H1 (cell line): ENCODE measurements around the gene CCDC183. TPM values are rescaled to one million over a fixed set of nuclear protein-coding genes. Genes with fewer than 3 reads are reported as not detected.

Experiments
- CTCF ChIA-PET: fragments of 300-600 bp; sonication (Branson Sonifier 250); formaldehyde crosslinking; loops from one replicate; lab custom pipeline; 2021; ENCODE audit not compliant: partially characterized antibody; lab: Charles Lee
- POLR2A ChIA-PET: fragments of 300-600 bp; sonication (Branson Sonifier 250); formaldehyde crosslinking; loops from one replicate; lab custom pipeline; 2021; ENCODE audit warnings: inconsistent platforms; ENCODE audit not compliant: partially characterized antibody; lab: Charles Lee
- DNase-seq, 2 experiments: peaks; one replicate each; pipeline versions ENCODE4 v3.0.0 to v3.0.0-alpha.2; 2010 to 2022; ENCODE audit warnings: low spot score in 2 of 2, low read depth in 1 of 2, mixed read lengths in 1 of 2
- FAIRE-seq: peaks from 2 replicates; lab custom pipeline; 2011; peaks lifted over from hg19 to GRCh38; lab: Jason Lieb, UNC
- H2AFZ ChIP-seq: 2 replicates; pipeline ENCODE4 v1.8.1; 2012; ENCODE audit warnings: low read length, inconsistent platforms
- H2AK5ac ChIP-seq: 2 replicates; pipeline ENCODE4 v1.6.1; 2013; ENCODE audit warnings: low read depth, low read length
- H2BK120ac ChIP-seq: replicated peaks from 2 replicates; pipeline ENCODE3; 2013; ENCODE audit warnings: low read depth, low read length, inconsistent platforms
- H2BK12ac ChIP-seq: 2 replicates; pipeline ENCODE4 v1.6.1; 2013; ENCODE audit warnings: low read depth, low read length
- H2BK15ac ChIP-seq: 2 replicates; pipeline ENCODE4 v1.6.1; 2013; ENCODE audit warnings: low read length
- H2BK20ac ChIP-seq: 2 replicates; pipeline ENCODE4 v1.6.1; 2013; ENCODE audit warnings: low read length
- H2BK5ac ChIP-seq: 2 replicates; pipeline ENCODE4 v1.6.1; 2013; ENCODE audit warnings: low read depth, low read length
- H3K14ac ChIP-seq: 2 replicates; pipeline ENCODE4 v1.6.1; 2013; ENCODE audit warnings: inconsistent platforms; ENCODE audit not compliant: insufficient read length
- H3K18ac ChIP-seq: 2 replicates; pipeline ENCODE4 v1.6.1; 2013; ENCODE audit warnings: low read length; ENCODE audit errors: extremely low read depth
- H3K23ac ChIP-seq: 2 replicates; pipeline ENCODE4 v1.6.1; 2013; ENCODE audit warnings: inconsistent platforms; ENCODE audit not compliant: insufficient read length
- H3K23me2 ChIP-seq: 2 replicates; pipeline ENCODE4 v1.6.1; 2013; ENCODE audit warnings: low read depth, low read length
- H3K27ac ChIP-seq: 2 replicates; pipeline ENCODE4 v1.6.1; 2011; ENCODE audit warnings: low read depth, low read length, inconsistent platforms
- H3K27me3 ChIP-seq, 4 experiments: replicated peaks in 1 of 4; 1 replicate in 1 of 4; 2 replicates in 3 of 4; pipeline versions ENCODE4 v1.6.1 to v1.8.1; 2011 to 2013; ENCODE audit warnings: low read length in 3 of 4, mild to moderate bottlenecking in 3 of 4, inconsistent platforms in 2 of 4, mixed read lengths in 2 of 4, moderate library complexity in 1 of 4; ENCODE audit not compliant: control insufficient read depth in 3 of 4, insufficient read depth in 3 of 4; ENCODE audit errors: extremely low read depth in 1 of 4
- H3K36me3 ChIP-seq, 4 experiments: 2 replicates each; pipeline versions ENCODE4 v1.6.1 to v1.8.1; 2011 to 2013; ENCODE audit warnings: mild to moderate bottlenecking in 4 of 4, low read length in 3 of 4, moderate library complexity in 2 of 4, control low read depth in 1 of 4, inconsistent platforms in 1 of 4; ENCODE audit not compliant: insufficient read depth in 4 of 4, control insufficient read depth in 2 of 4
- H3K4ac ChIP-seq: replicated peaks from 2 replicates; pipeline ENCODE3; 2013; ENCODE audit warnings: low read length, low read depth, mixed read lengths, inconsistent platforms; ENCODE audit not compliant: insufficient read length
- H3K4me1 ChIP-seq, 4 experiments: replicated peaks in 1 of 4; 1 replicate in 1 of 4; 2 replicates in 3 of 4; pipeline versions ENCODE4 v1.6.1 to v1.8.1; 2011 to 2013; ENCODE audit warnings: low read length in 3 of 4, inconsistent platforms in 2 of 4, mixed read lengths in 1 of 4; ENCODE audit not compliant: insufficient read depth in 4 of 4, control insufficient read depth in 3 of 4
- H3K4me2 ChIP-seq, 2 experiments: 2 replicates each; pipeline versions ENCODE4 v1.6.1 to v1.8.1; 2011 to 2013; ENCODE audit warnings: low read depth in 2 of 2, low read length in 2 of 2, control low read depth in 1 of 2, inconsistent platforms in 1 of 2, mild to moderate bottlenecking in 1 of 2; ENCODE audit not compliant: insufficient read depth in 1 of 2
- H3K4me3 ChIP-seq, 4 experiments: fragments of 200-600, 300-600 bp in 1 of 4; sonication (generic), shearing (Covaris generic), sonication (Bioruptor Twin) in 1 of 4; 2 replicates each; pipeline versions ENCODE4 v1.5.1 to v1.8.1; 2011 to 2016; ENCODE audit warnings: low read length in 4 of 4, low read depth in 3 of 4, control low read depth in 2 of 4, inconsistent platforms in 2 of 4, mild to moderate bottlenecking in 2 of 4, mixed read lengths in 1 of 4, moderate library complexity in 1 of 4; ENCODE audit not compliant: insufficient read depth in 2 of 4; ENCODE audit errors: extremely low read depth in 1 of 4
- H3K56ac ChIP-seq: replicated peaks from 2 replicates; pipeline ENCODE3; 2013; ENCODE audit warnings: low read depth, mild to moderate bottlenecking, mixed read lengths, low read length, inconsistent platforms; ENCODE audit not compliant: insufficient read length
- H3K79me1 ChIP-seq: 2 replicates; pipeline ENCODE4 v1.6.1; 2013; ENCODE audit warnings: low read depth, low read length, control low read depth
- H3K79me2 ChIP-seq, 2 experiments: 2 replicates each; pipeline versions ENCODE4 v1.6.1 to v1.8.1; 2012 to 2013; ENCODE audit warnings: low read length in 2 of 2, mild to moderate bottlenecking in 2 of 2, inconsistent platforms in 1 of 2; ENCODE audit not compliant: insufficient read depth in 2 of 2, control insufficient read depth in 1 of 2
- H3K9ac ChIP-seq, 4 experiments: replicated peaks in 1 of 4; 1 replicate in 1 of 4; 2 replicates in 3 of 4; pipeline versions ENCODE4 v1.6.1 to v1.8.1; 2011 to 2013; ENCODE audit warnings: low read depth in 3 of 4, low read length in 3 of 4, control low read depth in 2 of 4, mild to moderate bottlenecking in 2 of 4, moderate library complexity in 2 of 4, inconsistent platforms in 1 of 4; ENCODE audit errors: extremely low read depth in 1 of 4
- H3K9me3 ChIP-seq, 2 experiments: 2 replicates each; pipeline versions ENCODE4 v1.6.1 to v1.8.1; 2012 to 2013; ENCODE audit warnings: mild to moderate bottlenecking in 2 of 2, moderate library complexity in 2 of 2, control low read depth in 1 of 2, inconsistent platforms in 1 of 2, low read depth in 1 of 2, low read length in 1 of 2, mixed read lengths in 1 of 2; ENCODE audit not compliant: insufficient read depth in 2 of 2
- H4K20me1 ChIP-seq, 2 experiments: replicated peaks in 1 of 2; 2 replicates each; pipeline versions ENCODE3 to v1.8.1; 2011 to 2013; ENCODE audit warnings: inconsistent platforms in 2 of 2, low read length in 2 of 2, mild to moderate bottlenecking in 1 of 2; ENCODE audit not compliant: insufficient read depth in 2 of 2, control insufficient read depth in 1 of 2
- H4K5ac ChIP-seq: 2 replicates; pipeline ENCODE4 v1.6.1; 2013; ENCODE audit warnings: low read length, low read depth, mixed read lengths, inconsistent platforms; ENCODE audit not compliant: insufficient read length
- H4K8ac ChIP-seq: 2 replicates; pipeline ENCODE4 v1.8.0; 2013; ENCODE audit warnings: mild to moderate bottlenecking, moderate library complexity, low read length, inconsistent platforms; ENCODE audit not compliant: insufficient read depth; ENCODE audit errors: extremely low read depth
- H4K91ac ChIP-seq: replicated peaks from 2 replicates; pipeline ENCODE3; 2013; ENCODE audit warnings: low read length, mixed read lengths, inconsistent platforms; ENCODE audit not compliant: insufficient read length
- BRCA1 ChIP-seq: IDR thresholded peaks from 2 replicates; pipeline ENCODE4 v1.6.1; 2012; ENCODE audit warnings: low read depth, low read length, improper control_type of control experiment
- CTCF ChIP-seq, 3 experiments: IDR thresholded peaks; 1 replicate in 2 of 3; 2 replicates in 1 of 3; pipeline versions ENCODE4 v1.5.1 to v1.6.1; 2011; ENCODE audit warnings: low read length in 3 of 3, mild to moderate bottlenecking in 3 of 3, inconsistent platforms in 2 of 3, low read depth in 1 of 3, moderate library complexity in 1 of 3; ENCODE audit not compliant: insufficient read depth in 1 of 3; ENCODE audit errors: control extremely low read depth in 1 of 3
- JUND ChIP-seq: IDR thresholded peaks from 2 replicates; pipeline ENCODE4 v1.6.1; 2011; ENCODE audit warnings: mild to moderate bottlenecking, improper control_type of control experiment, low read length
- RAD21 ChIP-seq, 2 experiments: IDR thresholded peaks in 1 of 2; conservative IDR thresholded peaks in 1 of 2; 2 replicates each; pipeline ENCODE4 v1.6.1; 2011; ENCODE audit warnings: low read depth in 2 of 2, low read length in 2 of 2, improper control_type of control experiment in 1 of 2, inconsistent platforms in 1 of 2, mild to moderate bottlenecking in 1 of 2, moderate library complexity in 1 of 2
- YY1 ChIP-seq: IDR thresholded peaks from 2 replicates; pipeline ENCODE4 v1.6.1; 2011; ENCODE audit warnings: low read depth, mild to moderate bottlenecking, low read length
- WGBS, 2 experiments: shearing (Covaris generic) in 1 of 2; methylation state at CpG; one replicate each; pipeline versions ENCODE4 v1.1.6 to v1.1.7; 2013 to 2015; ENCODE audit warnings: low lambda C conversion rate in 2 of 2, mixed read lengths in 2 of 2, inconsistent platforms in 1 of 2, low coverage in 1 of 2, missing lambda C conversion rate in 1 of 2; ENCODE audit not compliant: insufficient replicate concordance in 2 of 2, insufficient coverage in 1 of 2, insufficient read length in 1 of 2; ENCODE audit errors: extremely low coverage in 1 of 2, missing lambda C conversion rate in 1 of 2; 5-methylcytosine and 5-hydroxymethylcytosine counted together
- polyA plus RNA-seq, 7 experiments: library from polyadenylated mRNA; depleted of rRNA in 3 of 7; stranded (reverse) in 5 of 7; unstranded in 2 of 7; fragments of >200 nt in 5 of 7; fragments of 200-250 nt in 2 of 7; gene quantifications; 1 replicate in 5 of 7; 2 replicates in 1 of 7; 4 replicates in 1 of 7; pipeline versions ENCODE4 v1.2.1 to v1.2.3, GENCODE V29; 2011 to 2013; ENCODE audit warnings: missing spikeins in 2 of 7, mixed read lengths in 2 of 7
- total RNA-seq: library from RNA; stranded (reverse); fragmentation: NEBNext Ultra II Directional; extraction: Animal tissue kit (Norgen Biotek cat#: 25700); gene quantifications from 2 replicates; pipeline ENCODE4 v1.2.1, GENCODE V29; 2021

CCDC183 gene
- total and polyA plus RNA-seq, 2 of the 8 experiments (the other 6 are each of a cell fraction or from before 2014, with no cell fraction given): 0.51 to 1.6 TPM

GRCh38 chr9:136784249-136784996, 11.7 kb upstream of the CCDC183 start:
- H3K14ac ChIP-seq: no peak overlapping the region
- no peak overlapping the region for H3K27ac ChIP-seq
- H3K56ac ChIP-seq: no peak overlapping the region
- H2BK12ac ChIP-seq: no peak overlapping the region
- H3K27me3 ChIP-seq: no peaks in the 10 kb centered on the region; a peak in 1 of 7 replicates
- H4K5ac ChIP-seq: no peak overlapping the region
- no peaks in the 10 kb centered on the region for H3K23me2 ChIP-seq
- H3K9me3 ChIP-seq: no peaks in the 10 kb centered on the region
- peak; percentile 10; the same call in 1 of the 2 replicates for TF ChIP-seq YY1
- peak in 1 of 3 experiments; percentile 16; a peak in 1 of 4 replicates for TF ChIP-seq CTCF (IDR thresholded peaks at IDR 0.05; ENCODE audit: control extremely low read depth in 1 of 3, insufficient read depth in 1 of 3, low read depth in 1 of 3, low read length in 3 of 3)
- no peak for TF ChIP-seq JUND
- no peak for TF ChIP-seq BRCA1
- TF ChIP-seq RAD21 (IDR thresholded peaks at IDR 0.05 in 1 of 2, conservative IDR thresholded peaks at IDR 0.05 in 1 of 2; ENCODE audit: low read depth in 2 of 2, low read length in 2 of 2): peak in 1 of 2 experiments; percentile 19; a peak in 1 of 4 replicates
- H3K4me1 ChIP-seq: no peaks in the 10 kb centered on the region; a peak in 1 of 7 replicates
- no peak overlapping the region for H2AK5ac ChIP-seq
- H2BK15ac ChIP-seq: no peak overlapping the region
- no peak overlapping the region for H3K18ac ChIP-seq
- no peak overlapping the region for H3K4me3 ChIP-seq
- WGBS, 2 experiments: 63% methylated on average over 9 of the region's 9 CpGs; no CpG with 5 or more reads in 1 of the 2 experiments
- DNase-seq (no peak), FAIRE-seq (no peak)
- H3K4me2 ChIP-seq: no peak overlapping the region
- no peak overlapping the region for H4K91ac ChIP-seq
- H2BK20ac ChIP-seq: no peak overlapping the region
- H4K20me1 ChIP-seq: no peaks in the 10 kb centered on the region
- no peaks in the 10 kb centered on the region for H3K79me1 ChIP-seq
- no peak overlapping the region for H3K9ac ChIP-seq
- POLR2A ChIA-PET: interaction anchor here (1.5 kb wide), 1 partner anchor 10 kb away, joined by 5 read pairs; no protein-coding TSS in a partner anchor
- H4K8ac ChIP-seq: no peak overlapping the region
- H2BK120ac ChIP-seq: no peak overlapping the region
- H2BK5ac ChIP-seq: no peak overlapping the region
- H3K4ac ChIP-seq: no peak overlapping the region
- no peaks in the 10 kb centered on the region for H3K36me3 ChIP-seq
- H2AFZ ChIP-seq: no peak overlapping the region
- no peak overlapping the region for H3K23ac ChIP-seq
- H3K79me2 ChIP-seq: no peaks in the 10 kb centered on the region
- CTCF ChIA-PET: interaction anchor here (0.7 to 1.4 kb wide), 8 partner anchors 10 to 41 kb away, joined by 3 to 6 read pairs (median 3); no protein-coding TSS in a partner anchor
